NK-92 (cell line): ENCODE data around the gene CAPZA1.

Experiments used
- DNase-seq: peaks from one replicate; lab custom pipeline; 2025; ENCODE audit not compliant: unreplicated experiment; lab: John Stamatoyannopoulos, UW

Gene CAPZA1

DNA sequence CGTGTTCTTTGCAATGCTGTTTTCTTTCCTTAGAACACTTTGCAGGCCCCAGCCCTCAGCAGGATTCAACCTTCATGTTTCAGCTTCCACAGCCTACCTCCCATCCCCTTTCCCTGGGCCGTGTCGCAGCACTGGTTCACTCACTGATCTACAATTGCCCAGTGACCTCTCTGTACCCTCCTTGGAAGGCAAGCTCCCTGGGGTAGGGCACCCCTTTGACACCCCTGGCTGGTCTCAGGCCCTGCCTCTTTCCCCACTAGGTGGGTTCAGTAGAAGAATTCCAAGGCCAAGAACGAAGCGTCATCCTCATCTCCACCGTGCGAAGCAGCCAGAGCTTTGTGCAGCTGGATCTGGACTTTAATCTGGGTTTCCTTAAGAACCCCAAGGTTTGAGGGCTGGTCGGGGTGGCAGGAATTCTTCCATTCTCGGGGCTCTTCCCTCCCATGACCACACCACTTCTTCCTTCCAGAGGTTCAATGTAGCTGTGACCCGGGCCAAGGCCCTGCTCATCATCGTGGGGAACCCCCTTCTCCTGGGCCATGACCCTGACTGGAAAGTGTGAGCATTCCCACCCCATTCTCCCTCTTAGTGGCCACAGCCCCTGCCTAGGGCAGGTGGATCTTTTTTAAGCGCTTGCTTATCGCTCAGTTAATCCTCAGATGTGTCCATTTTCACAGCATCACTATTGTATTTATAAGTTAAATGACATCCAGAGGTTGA is 80.0 kb downstream of the CAPZA1 start:
- no peak for DNase-seq

GRCh38 chr1:112700290-112701226 is 80.9 kb downstream of the CAPZA1 start:
- no peak for DNase-seq

GRCh38 chr1:112701227-112702066 is 81.8 kb downstream of the CAPZA1 start:
- DNase-seq = no peak

- DNase-seq = no peak
These were observed 82.4 kb downstream of the CAPZA1 start for GRCh38 chr1:112702067-112702395.

DNA sequence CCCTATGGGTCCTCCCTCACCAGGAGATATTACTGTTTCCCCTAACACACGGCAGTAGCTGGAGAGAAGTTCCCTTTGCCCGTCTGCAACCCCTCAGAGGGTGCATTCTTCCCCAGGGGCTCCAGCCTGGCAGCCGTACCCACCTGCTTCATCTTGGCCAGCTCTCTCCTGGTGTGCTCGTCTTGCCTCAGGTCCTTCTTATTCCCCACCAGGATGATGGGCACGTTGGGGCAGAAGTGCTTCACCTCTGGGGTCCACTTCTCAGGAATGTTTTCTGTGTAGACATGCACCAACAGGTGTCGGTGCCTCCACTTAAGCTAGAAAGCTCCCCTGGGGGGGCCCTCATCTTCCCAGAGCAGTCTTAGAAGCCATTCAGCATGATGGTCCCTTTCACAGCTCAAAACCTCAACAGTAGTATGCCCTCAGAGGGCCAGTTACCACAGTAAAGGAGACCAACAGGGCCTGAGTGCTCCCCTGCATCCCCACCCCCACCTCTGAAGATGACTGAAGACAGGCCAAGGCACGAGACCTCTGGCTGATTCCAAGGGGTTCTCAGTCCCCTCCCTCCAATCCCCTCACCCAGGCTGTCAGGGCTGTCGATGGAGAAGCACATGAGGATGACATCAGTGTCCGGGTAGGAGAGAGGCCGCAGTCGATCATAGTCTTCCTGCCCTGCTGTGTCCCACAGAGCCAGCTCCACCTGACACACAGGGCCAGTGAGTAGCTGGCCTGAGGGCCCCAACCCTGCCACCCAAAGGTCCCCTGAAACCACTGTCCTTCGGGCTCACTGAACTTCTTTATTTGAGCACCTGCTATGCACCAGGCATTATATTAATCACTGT is 83.0 kb downstream of the CAPZA1 start:
- DNase-seq = no peak

DNA sequence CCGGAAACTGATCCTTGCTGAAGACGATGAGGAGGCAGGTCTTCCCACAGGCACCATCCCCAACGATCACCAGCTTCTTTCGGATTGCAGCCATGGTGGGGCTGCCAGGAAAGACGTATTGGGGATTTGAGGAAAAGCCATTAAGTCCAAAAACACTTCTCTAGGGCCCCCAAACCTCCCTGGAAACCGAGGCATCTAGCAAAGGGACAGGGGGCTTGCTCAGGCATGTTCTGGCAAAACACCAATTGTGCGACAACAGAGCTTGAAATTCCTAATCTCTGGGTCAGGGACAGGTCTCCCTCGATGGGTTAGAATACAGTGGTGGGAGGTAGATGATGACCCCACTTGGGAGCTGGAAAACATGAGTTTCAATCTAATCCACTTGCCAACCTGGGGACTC is 84.1 kb downstream of the CAPZA1 start:
- DNase-seq = no peak

DNA sequence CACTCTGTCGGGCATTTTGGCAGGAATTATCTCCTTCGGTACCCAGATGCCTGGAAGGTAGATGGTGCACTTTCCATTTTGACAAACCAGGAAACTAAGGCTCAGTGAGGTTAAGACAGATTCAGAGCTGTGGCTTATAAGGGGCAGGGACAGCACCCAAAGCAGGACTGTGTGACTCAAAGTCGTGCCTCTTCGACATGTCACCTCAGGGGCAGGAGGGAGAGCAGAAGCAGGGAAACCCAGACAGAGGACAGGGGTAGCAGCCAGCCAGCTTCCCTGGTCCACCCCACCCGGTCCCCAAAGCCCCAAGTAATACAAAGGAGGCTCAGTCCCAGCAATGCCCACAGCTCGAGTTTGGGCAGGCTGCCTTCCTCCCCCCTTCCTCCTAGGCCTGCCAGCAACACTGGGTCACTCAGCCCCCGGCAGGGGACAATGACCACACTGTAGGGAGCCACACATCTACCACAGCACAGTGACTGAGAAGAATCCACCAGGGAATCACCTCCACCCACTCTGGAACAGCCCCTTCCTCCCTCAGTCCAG is 84.8 kb downstream of the CAPZA1 start:
- DNase-seq = no peak

GRCh38 chr1:112704934-112705627 is 85.4 kb downstream of the CAPZA1 start:
- DNase-seq = no peak

DNA sequence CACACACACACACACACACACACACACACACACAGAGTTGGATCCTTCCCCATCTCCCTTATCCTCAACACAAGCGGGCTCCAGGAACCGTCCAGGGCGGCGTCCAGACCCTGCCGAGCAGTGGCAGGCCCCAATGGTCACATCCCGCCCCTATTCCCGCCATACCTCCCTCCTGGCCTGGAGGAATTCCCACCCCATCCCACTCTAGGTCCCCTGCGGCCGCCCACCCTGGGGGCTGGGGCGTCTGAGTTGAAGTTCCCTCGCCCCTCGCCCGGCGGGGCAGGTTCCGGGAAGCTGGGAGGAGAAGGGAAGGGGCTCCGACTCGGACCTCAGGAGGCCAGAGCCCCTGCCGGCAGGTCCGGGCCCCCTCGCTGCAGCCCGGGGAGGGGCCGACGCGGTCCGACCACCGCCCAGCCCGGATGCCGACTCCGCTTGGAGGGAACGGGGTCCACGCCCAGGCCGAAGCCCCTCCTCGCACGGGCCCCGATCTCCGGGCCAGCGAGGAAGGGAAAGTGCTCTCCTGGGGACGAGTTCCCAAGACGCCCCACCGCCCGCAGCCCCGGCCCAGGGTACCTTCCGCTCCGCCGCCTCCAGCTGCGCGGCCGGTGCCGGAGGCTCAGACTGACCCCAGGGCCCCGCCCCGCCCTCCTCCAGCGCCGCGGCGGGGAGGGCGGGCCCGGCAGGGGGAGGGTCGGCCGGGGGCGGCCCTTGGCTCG is 87.0 kb downstream of the CAPZA1 start, which contains the start of gene RHOC:
Gene RHOC, minus strand, starts transcription at position 623 of the 716 bp plus-strand sequence. CDS start 3,328 bp downstream, outside the sequence.
- DNase-seq = no peak

DNA sequence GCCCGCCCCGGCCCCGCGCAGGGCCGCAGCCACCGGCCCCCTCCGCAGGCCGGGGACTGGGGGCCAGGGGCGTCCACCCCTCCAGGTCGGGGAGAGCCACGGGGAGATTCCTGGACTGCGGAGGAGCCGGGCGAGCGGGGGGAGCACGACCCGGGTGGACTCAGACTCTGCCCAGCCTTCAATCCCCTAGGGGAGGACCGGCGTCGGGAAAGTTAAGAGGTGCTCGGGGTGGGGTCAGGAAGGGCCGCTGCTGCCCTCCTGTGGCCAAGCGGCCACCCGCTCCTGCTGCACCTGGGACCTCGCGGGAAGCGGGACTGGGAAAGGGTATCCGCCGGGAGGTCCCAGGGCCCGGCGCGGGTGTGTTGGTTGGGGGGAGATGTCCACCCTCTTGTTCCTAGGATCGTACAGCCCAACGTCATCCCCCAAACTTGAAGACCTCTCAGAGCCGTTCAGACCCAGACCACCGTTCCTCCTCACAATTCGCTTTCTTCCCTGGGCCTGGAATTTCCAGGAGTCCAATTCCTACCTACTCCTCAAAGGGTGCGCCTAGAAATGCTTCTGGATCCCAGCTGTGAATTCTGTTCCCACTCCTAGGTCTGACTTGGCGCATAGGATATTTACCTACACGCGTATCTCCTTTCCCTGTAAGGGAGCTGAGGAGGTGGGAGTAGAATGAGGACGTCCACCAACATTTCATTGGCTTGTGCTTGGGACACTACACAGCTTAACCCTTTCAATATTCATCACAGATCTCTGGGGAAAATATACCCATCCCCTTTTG is 87.8 kb downstream of the CAPZA1 start:
- DNase-seq = no peak

- DNase-seq = no peak
These were observed 88.4 kb downstream of the CAPZA1 start for GRCh38 chr1:112708002-112708448.

DNA sequence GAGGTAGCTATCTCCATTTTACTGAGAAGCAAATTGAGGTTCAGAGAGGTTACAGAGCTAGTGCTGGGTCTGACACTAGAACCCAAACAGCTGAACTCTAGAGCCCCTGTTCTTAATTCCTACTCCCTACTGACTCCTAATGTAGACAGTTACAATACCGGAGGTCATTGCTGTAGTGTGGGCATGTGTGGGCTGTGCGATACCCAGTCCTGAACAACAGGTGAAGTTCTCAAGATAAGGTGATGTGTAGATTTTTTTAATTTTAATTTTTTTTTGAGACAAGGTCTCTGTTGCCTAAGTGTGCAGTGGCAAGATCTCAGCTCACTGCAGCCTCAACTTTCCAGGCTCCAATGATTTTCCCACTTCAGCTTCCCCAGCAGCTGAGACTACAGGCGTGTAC is 88.9 kb downstream of the CAPZA1 start:
- DNase-seq = no peak

DNA sequence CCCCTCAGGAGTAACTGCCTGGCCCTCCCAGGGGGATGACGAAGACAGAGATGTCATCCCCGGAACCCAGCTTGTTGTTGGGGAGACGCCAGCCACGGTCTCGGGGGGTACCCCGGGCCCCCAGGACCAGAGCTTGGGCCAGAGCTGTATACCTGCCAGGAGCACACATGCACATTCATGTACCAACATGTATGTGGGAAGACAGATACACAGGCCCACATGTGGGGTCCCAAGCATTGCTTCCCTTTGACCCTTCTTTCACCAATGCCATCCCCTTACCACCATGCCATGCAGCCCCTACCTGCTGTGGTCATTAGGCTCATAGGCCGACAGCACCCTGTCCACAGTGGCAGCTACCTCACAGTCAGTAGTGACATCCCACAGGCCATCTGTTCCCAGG is 90.5 kb downstream of the CAPZA1 start:
- DNase-seq = no peak

DNA sequence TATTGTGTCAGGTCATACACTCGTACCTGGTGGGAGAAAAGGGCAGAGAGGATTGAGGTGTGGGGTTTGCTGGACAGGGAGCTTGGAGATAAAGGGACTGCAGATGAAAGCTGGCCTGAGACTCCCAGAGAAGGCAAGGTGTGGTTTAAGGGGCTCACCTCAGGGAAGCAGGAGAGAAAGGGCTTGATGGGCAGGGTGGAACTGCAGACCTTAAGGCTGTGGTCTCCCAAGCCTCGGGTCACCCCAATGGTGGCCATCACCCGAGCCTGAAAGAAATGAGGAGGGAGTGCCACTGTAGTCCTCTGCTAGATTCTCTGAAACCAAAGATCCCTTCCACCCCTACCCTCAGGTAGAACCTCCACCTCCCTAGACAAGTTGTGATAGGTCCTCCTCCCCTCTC is 91.0 kb downstream of the CAPZA1 start:
- no peak for DNase-seq

DNA sequence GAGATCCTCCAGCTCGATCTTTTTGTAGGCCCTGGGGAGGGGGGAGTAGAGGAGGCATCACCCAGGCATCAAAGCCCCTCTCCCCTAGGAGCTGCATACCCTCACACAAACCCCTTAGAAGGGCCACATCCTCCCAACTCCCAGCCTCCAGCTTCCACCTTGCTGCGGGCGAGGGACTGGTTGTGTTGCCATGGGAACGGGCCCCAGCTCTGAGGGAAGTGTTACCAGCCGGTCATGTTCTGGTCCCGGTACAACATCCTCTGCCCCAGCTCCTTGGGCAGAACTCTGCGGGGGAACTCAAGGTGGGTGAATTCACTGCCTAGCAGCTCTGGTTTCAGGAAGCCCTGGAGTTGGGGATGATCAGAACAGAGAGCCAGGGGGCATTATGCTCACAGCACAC is 91.4 kb downstream of the CAPZA1 start:
- no peak for DNase-seq

- DNase-seq = no peak
These were observed 92.0 kb downstream of the CAPZA1 start for GRCh38 chr1:112711670-112712069.

DNA sequence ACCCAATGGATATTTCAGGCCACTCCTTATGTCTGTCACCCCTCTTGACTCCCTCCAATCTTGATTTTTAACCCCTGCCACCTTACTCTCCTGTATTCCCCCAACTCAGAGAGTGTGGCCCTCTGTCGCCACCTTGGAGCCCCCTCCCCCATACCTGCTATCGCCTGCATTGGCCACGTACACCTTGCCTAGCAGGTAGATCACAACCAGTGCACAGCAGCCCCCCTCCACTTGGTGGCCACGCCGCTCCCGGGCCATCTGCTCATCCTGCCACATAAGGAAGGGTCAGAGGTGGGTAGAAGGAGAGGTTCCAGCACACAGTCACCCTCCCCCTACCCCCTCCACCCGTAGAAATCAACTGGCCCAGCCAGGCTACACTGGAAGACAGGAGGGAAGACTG is 92.6 kb downstream of the CAPZA1 start:
- DNase-seq = no peak

GRCh38 chr1:112712701-112713128 is 93.1 kb downstream of the CAPZA1 start:
- DNase-seq = no peak
